Measurements from ENCODE around the gene IMP3. TPM values are rescaled to one million over a fixed set of nuclear protein-coding genes. Genes with fewer than 3 reads are reported as not detected.
"Not testable (repeated sequence)": the region's sequence is repeated elsewhere in the genome, so short reads cannot be mapped to it uniquely, and the experiment has no call there.

Gene IMP3
- polyA plus RNA-seq, 3 donors = 45.6 to 60.4 (median 58.8) TPM

GRCh38 chr15:75637245-75638009 lies 2.6 kb downstream of the IMP3 start:
- no peak overlapping the region for H3K27ac ChIP-seq (ENCODE audit: low read depth, low read length)
- 52 to 56% (median 53%) methylated on average over 4 of the region's 4 CpGs for WGBS, 3 donors

GRCh38 chr15:75636026-75636425 lies 4.0 kb downstream of the IMP3 start:
- 83 to 88% (median 85%) methylated on average over 6 of the region's 6 CpGs for WGBS, 3 donors
- H3K27ac ChIP-seq (ENCODE audit: low read depth, low read length) = no peak overlapping the region

- WGBS, 3 donors = 92 to 93% (median 93%) methylated on average over 7 of the region's 7 CpGs
- H3K27ac ChIP-seq (ENCODE audit: low read depth, low read length) = not testable (repeated sequence)
Measured at GRCh38 chr15:75633922-75634321, 6.1 kb downstream of the IMP3 start.

- no peak overlapping the region for H3K27ac ChIP-seq (ENCODE audit: low read depth, low read length)
Measured at GRCh38 chr15:75631935-75632334, 8.1 kb downstream of the IMP3 start.

- WGBS, 3 donors = 1 to 2% (median 1%) methylated on average over 40 to 47 of the region's 47 CpGs
- H3K27ac ChIP-seq (ENCODE audit: low read depth, low read length) = peak within 1 kb of the TSS; percentile 87
Measured at GRCh38 chr15:75625542-75626347, 14.3 kb downstream of the IMP3 start, which contains the start of gene SNUPN. Gene SNUPN (minus strand): TSS chr15:75625725. CDS start chr15:75621051, 4,674 bp downstream.

- H3K27ac ChIP-seq (ENCODE audit: low read depth, low read length) = no peak overlapping the region
- WGBS, 3 donors = 70 to 77% (median 76%) methylated on average over 2 of the region's 2 CpGs
Measured at GRCh38 chr15:75622505-75622904, 17.5 kb downstream of the IMP3 start.

GRCh38 chr15:75620841-75621391 lies 19.1 kb downstream of the IMP3 start:
- no peak overlapping the region for H3K27ac ChIP-seq (ENCODE audit: low read depth, low read length)
- WGBS, 3 donors = 19 to 58% (median 25%) methylated on average over 7 of the region's 7 CpGs

- H3K27ac ChIP-seq (ENCODE audit: low read depth, low read length) = no peak overlapping the region
- WGBS, 3 donors = 20 to 57% (median 21%) methylated on average over 4 of the region's 4 CpGs
Measured at GRCh38 chr15:75620058-75620820, 19.8 kb downstream of the IMP3 start.

GRCh38 chr15:75616766-75617165 lies 23.3 kb downstream of the IMP3 start:
- H3K27ac ChIP-seq (ENCODE audit: low read depth, low read length) = no peak overlapping the region

- 60 to 88% (median 64%) methylated on average over 6 of the region's 6 CpGs for WGBS, 3 donors
- H3K27ac ChIP-seq (ENCODE audit: low read depth, low read length) = peak overlapping the region; percentile 6
Measured at GRCh38 chr15:75606711-75607699, 33.0 kb downstream of the IMP3 start.

GRCh38 chr15:75606026-75606425 lies 34.0 kb downstream of the IMP3 start:
- H3K27ac ChIP-seq (ENCODE audit: low read depth, low read length) = no peak overlapping the region
- 91 to 94% (median 94%) methylated on average over 8 of the region's 8 CpGs for WGBS, 3 donors

- WGBS, 3 donors = 58 to 73% (median 66%) methylated on average over 2 of the region's 2 CpGs
- H3K27ac ChIP-seq (ENCODE audit: low read depth, low read length) = no peak overlapping the region
Measured at GRCh38 chr15:75599401-75599800, 40.6 kb downstream of the IMP3 start.

GRCh38 chr15:75598361-75598760 lies 41.7 kb downstream of the IMP3 start:
- no peak overlapping the region for H3K27ac ChIP-seq (ENCODE audit: low read depth, low read length)
- 92 to 99% (median 94%) methylated on average over 4 of the region's 4 CpGs for WGBS, 3 donors

GRCh38 chr15:75597667-75598341 lies 42.2 kb downstream of the IMP3 start:
- WGBS, 3 donors = 39 to 68% (median 59%) methylated on average over 3 of the region's 3 CpGs
- no peak overlapping the region for H3K27ac ChIP-seq (ENCODE audit: low read depth, low read length)

GRCh38 chr15:75596703-75597345 lies 43.2 kb downstream of the IMP3 start:
- WGBS, 3 donors = 86 to 91% (median 89%) methylated on average over 3 of the region's 3 CpGs
- H3K27ac ChIP-seq (ENCODE audit: low read depth, low read length) = no peak overlapping the region

- no peak overlapping the region for H3K27ac ChIP-seq (ENCODE audit: low read depth, low read length)
- WGBS, 3 donors = 85 to 91% (median 89%) methylated on average over 9 of the region's 9 CpGs
Measured at GRCh38 chr15:75594276-75594675, 45.7 kb downstream of the IMP3 start.
